Breast epithelium (tissue), 3 donors: Measurements from ENCODE around the gene ZRSR2.

ENCODE experiments used
- POLR2A ChIP-seq: fragments of 450-650 bp; IDR thresholded peaks from one replicate; pipeline ENCODE4 v1.6.1; 2016; ENCODE audit warnings: antibody characterized with exemption, mild to moderate bottlenecking, moderate library complexity
- POLR2AphosphoS5 ChIP-seq, 3 donors: sonication (generic); formaldehyde crosslinking; IDR thresholded peaks; one replicate each; pipeline ENCODE4 v1.6.1; 2017; ENCODE audit warnings: antibody characterized with exemption in 3 of 3

GRCh38 chrX:15790769-15791290, 546 bp downstream of the ZRSR2 start:
- TF ChIP-seq POLR2A (no peak), POLR2AphosphoS5 (IDR thresholded peaks at IDR 0.05) (no peak)
